PC-3 (cell line): ENCODE results near the gene ATOH8. TPM values are rescaled to one million over a fixed set of nuclear protein-coding genes. Genes with fewer than 3 reads are reported as not detected.

Source experiments
- ATAC-seq: fragments of 200-7000 bp; cut with Tn5 transposase; 2 replicates; pipeline ENCODE4 v1.9.1; 2020; ENCODE audit warnings: mild to moderate bottlenecking, moderate library complexity
- BruUV-seq: library from RNA; stranded (reverse); fragments of 400-500 nt; replicated peaks from 2 replicates; lab custom pipeline; 2021; lab: Mats Ljungman, UMichigan
- CTCF ChIA-PET: fragments of 300-600 bp; sonication (Branson Sonifier 250); formaldehyde crosslinking; loops from one replicate; lab custom pipeline; 2022; ENCODE audit warnings: antibody characterized with exemption; lab: Charles Lee
- POLR2A ChIA-PET: fragments of 300-600 bp; sonication (Branson Sonifier 250); formaldehyde crosslinking; loops from one replicate; lab custom pipeline; 2022; ENCODE audit warnings: antibody characterized with exemption; ENCODE audit not compliant: unreplicated experiment; lab: Charles Lee
- DNase-seq: peaks from one replicate; pipeline ENCODE4 v3.0.0-alpha.2; 2015
- H2AFZ ChIP-seq: fragments of 300-600 bp; sonication (generic); 2 replicates; pipeline ENCODE4 v1.6.0; 2016; ENCODE audit warnings: antibody characterized with exemption, low read length
- H3F3A ChIP-seq: fragments of 300-600 bp; sonication (generic); one replicate; pipeline ENCODE4 v1.6.0; 2017; ENCODE audit warnings: antibody characterized with exemption, low read length, control low read depth, mild to moderate bottlenecking; ENCODE audit not compliant: unreplicated experiment
- H3K27ac ChIP-seq: fragments of 300-600 bp; sonication (generic); 2 replicates; pipeline ENCODE4 v1.5.1; 2016; ENCODE audit warnings: mild to moderate bottlenecking, low read length
- H3K27me3 ChIP-seq: fragments of 300-600 bp; sonication (generic); 2 replicates; pipeline ENCODE4 v1.6.1; 2016; ENCODE audit warnings: low read length, mixed read lengths
- H3K36me3 ChIP-seq: fragments of 300-600 bp; sonication (generic); 2 replicates; pipeline ENCODE4 v1.6.1; 2016; ENCODE audit warnings: low read depth, mixed run types, low read length, mixed read lengths
- H3K4me1 ChIP-seq: fragments of 300-600 bp; sonication (generic); 2 replicates; pipeline ENCODE4 v1.5.1; 2016; ENCODE audit warnings: low read length; ENCODE audit not compliant: insufficient read depth
- H3K4me2 ChIP-seq: fragments of 300-600 bp; sonication (generic); 2 replicates; pipeline ENCODE4 v1.6.0; 2016; ENCODE audit warnings: low read length
- H3K4me3 ChIP-seq: fragments of 300-600 bp; sonication (generic); 2 replicates; pipeline ENCODE4 v1.5.1; 2016; ENCODE audit warnings: mild to moderate bottlenecking, low read length, mixed read lengths
- H3K79me2 ChIP-seq: fragments of 300-600 bp; sonication (generic); 2 replicates; pipeline ENCODE4 v1.6.1; 2017; ENCODE audit warnings: low read length, mixed read lengths
- H3K9ac ChIP-seq: fragments of 300-600 bp; sonication (generic); 2 replicates; pipeline ENCODE4 v1.6.0; 2016; ENCODE audit warnings: mild to moderate bottlenecking, low read length
- H3K9me2 ChIP-seq: fragments of 300-600 bp; sonication (generic); replicated peaks from 2 replicates; pipeline ENCODE4 v1.6.1; 2016; ENCODE audit warnings: mixed run types, low read length, mixed read lengths
- H3K9me3 ChIP-seq: fragments of 300-600 bp; sonication (generic); 2 replicates; pipeline ENCODE4 v1.6.1; 2016; ENCODE audit warnings: low read length, mixed read lengths
- H4K20me1 ChIP-seq: fragments of 300-600 bp; sonication (generic); 2 replicates; pipeline ENCODE4 v1.6.1; 2016; ENCODE audit warnings: low read length, mixed read lengths
- EZH2 ChIP-seq: fragments of 300-600 bp; sonication (generic); IDR thresholded peaks from one replicate; pipeline ENCODE4 v1.6.1; 2017; ENCODE audit warnings: antibody characterized with exemption, mild to moderate bottlenecking, low read length; ENCODE audit not compliant: unreplicated experiment
- EZH2phosphoT487 ChIP-seq: fragments of 300-600 bp; sonication (generic); IDR thresholded peaks from 2 replicates; pipeline ENCODE4 v1.6.1; 2018; ENCODE audit warnings: mild to moderate bottlenecking, antibody characterized with exemption, low read length, borderline replicate concordance
- intact Hi-C: fragments of 100-400 bp; cut with micrococcal nuclease; formaldehyde crosslinking; loops from 2 replicates; pipeline ENCODE4 v1.9.0; 2023
- total RNA-seq: library from RNA; depleted of rRNA; stranded (reverse); fragments of >200 nt; gene quantifications from 2 replicates; pipeline ENCODE4 v1.2.3, GENCODE V29; 2014
- TF ChIP-seq, protein P1 (sequence below): fragments of 300-600 bp; sonication (generic); conservative IDR thresholded peaks from 2 replicates; pipeline ENCODE4 v1.5.1; 2017; ENCODE audit warnings: antibody characterized with exemption, low read depth, mild to moderate bottlenecking, low read length

Gene ATOH8
- total RNA-seq, 1 experiment from 2014 or later = 0.04 TPM

- DNase-seq (no peak), ATAC-seq (no peak)
- Histone ChIP-seq H3F3A (no peaks in the 10 kb centered on the region), H3K27me3 (no peaks in the 10 kb centered on the region), H3K36me3 (no peaks in the 10 kb centered on the region), H2AFZ (no peak overlapping the region), H3K9me2 (no peaks in the 10 kb centered on the region), H3K27ac (no peak overlapping the region), H3K4me2 (no peak overlapping the region), H4K20me1 (no peaks in the 10 kb centered on the region), H3K9ac (no peak overlapping the region), H3K4me3 (no peak overlapping the region), H3K79me2 (no peaks in the 10 kb centered on the region), H3K9me3 (no peaks in the 10 kb centered on the region), H3K4me1 (peaks cover 18% of the 10 kb centered on the region)
- CTCF ChIA-PET = no interaction called here
- TF ChIP-seq EZH2 = no peak
- no peak for TF ChIP-seq EZH2phosphoT487
- TF ChIP-seq, protein P1, sequence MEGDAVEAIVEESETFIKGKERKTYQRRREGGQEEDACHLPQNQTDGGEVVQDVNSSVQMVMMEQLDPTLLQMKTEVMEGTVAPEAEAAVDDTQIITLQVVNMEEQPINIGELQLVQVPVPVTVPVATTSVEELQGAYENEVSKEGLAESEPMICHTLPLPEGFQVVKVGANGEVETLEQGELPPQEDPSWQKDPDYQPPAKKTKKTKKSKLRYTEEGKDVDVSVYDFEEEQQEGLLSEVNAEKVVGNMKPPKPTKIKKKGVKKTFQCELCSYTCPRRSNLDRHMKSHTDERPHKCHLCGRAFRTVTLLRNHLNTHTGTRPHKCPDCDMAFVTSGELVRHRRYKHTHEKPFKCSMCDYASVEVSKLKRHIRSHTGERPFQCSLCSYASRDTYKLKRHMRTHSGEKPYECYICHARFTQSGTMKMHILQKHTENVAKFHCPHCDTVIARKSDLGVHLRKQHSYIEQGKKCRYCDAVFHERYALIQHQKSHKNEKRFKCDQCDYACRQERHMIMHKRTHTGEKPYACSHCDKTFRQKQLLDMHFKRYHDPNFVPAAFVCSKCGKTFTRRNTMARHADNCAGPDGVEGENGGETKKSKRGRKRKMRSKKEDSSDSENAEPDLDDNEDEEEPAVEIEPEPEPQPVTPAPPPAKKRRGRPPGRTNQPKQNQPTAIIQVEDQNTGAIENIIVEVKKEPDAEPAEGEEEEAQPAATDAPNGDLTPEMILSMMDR = no peak
- POLR2A ChIA-PET = no interaction called here
- BruUV-seq = no TSS peak
- intact Hi-C loops = no loop called here
These were observed 19.9 kb downstream of the ATOH8 start for GRCh38 chr2:85773692-85774091.

GRCh38 chr2:85774126-85774978 is 20.6 kb downstream of the ATOH8 start:
- no peak overlapping the region for H2AFZ ChIP-seq
- H4K20me1 ChIP-seq = no peaks in the 10 kb centered on the region
- H3K9me3 ChIP-seq = no peaks in the 10 kb centered on the region
- H3K4me3 ChIP-seq = no peak overlapping the region
- no peaks in the 10 kb centered on the region for H3K79me2 ChIP-seq
- intact Hi-C loops = no loop called here
- no peak for ATAC-seq
- ChIA-PET POLR2A (no interaction called here), CTCF (interaction anchor here (0.5 kb wide), 1 partner anchor 826 kb away, joined by 8 read pairs; no protein-coding TSS in a partner anchor)
- H3K4me2 ChIP-seq = no peak overlapping the region
- H3K9ac ChIP-seq = no peak overlapping the region
- peaks cover 18% of the 10 kb centered on the region for H3K4me1 ChIP-seq
- no peak for DNase-seq
- no TSS peak for BruUV-seq
- H3F3A ChIP-seq = no peaks in the 10 kb centered on the region
- H3K9me2 ChIP-seq = no peaks in the 10 kb centered on the region
- TF ChIP-seq, protein P1 = no peak
- TF ChIP-seq EZH2 (no peak), EZH2phosphoT487 (no peak)
- no peaks in the 10 kb centered on the region for H3K27me3 ChIP-seq
- no peak overlapping the region for H3K27ac ChIP-seq
- H3K36me3 ChIP-seq = no peaks in the 10 kb centered on the region
